ENCODE measurements around the gene AMBP.

Gene AMBP

GRCh38 chr9:114081441-114082016, 3.4 kb upstream of the AMBP start:
- H4K20me1 ChIP-seq (ENCODE audit: insufficient read depth, low read length, poor library complexity, severe bottlenecking) = no peaks in the 10 kb centered on the region
- no peaks in the 10 kb centered on the region for H3F3A ChIP-seq (ENCODE audit: low read depth)
- no peak for TF ChIP-seq EZH2phosphoT487 (IDR thresholded peaks at IDR 0.05; ENCODE audit: borderline replicate concordance)
- TF ChIP-seq, protein P1, sequence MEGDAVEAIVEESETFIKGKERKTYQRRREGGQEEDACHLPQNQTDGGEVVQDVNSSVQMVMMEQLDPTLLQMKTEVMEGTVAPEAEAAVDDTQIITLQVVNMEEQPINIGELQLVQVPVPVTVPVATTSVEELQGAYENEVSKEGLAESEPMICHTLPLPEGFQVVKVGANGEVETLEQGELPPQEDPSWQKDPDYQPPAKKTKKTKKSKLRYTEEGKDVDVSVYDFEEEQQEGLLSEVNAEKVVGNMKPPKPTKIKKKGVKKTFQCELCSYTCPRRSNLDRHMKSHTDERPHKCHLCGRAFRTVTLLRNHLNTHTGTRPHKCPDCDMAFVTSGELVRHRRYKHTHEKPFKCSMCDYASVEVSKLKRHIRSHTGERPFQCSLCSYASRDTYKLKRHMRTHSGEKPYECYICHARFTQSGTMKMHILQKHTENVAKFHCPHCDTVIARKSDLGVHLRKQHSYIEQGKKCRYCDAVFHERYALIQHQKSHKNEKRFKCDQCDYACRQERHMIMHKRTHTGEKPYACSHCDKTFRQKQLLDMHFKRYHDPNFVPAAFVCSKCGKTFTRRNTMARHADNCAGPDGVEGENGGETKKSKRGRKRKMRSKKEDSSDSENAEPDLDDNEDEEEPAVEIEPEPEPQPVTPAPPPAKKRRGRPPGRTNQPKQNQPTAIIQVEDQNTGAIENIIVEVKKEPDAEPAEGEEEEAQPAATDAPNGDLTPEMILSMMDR (conservative IDR thresholded peaks at IDR 0.05; ENCODE audit: low read length) = no peak
- H3K9ac ChIP-seq (ENCODE audit: low read depth, low read length, poor library complexity, severe bottlenecking) = no peak overlapping the region
- no peaks in the 10 kb centered on the region for H3K27me3 ChIP-seq (ENCODE audit: insufficient read depth, low read length, poor library complexity, severe bottlenecking)
- H3K4me2 ChIP-seq (ENCODE audit: low read depth, low read length, poor library complexity, severe bottlenecking) = no peak overlapping the region
- no peaks in the 10 kb centered on the region for H3K79me2 ChIP-seq (ENCODE audit: insufficient read depth, low read length)
- no peaks in the 10 kb centered on the region for H3K36me3 ChIP-seq (ENCODE audit: insufficient read depth, low read length)
- no peak overlapping the region for H2AFZ ChIP-seq (ENCODE audit: low read length)
- no peaks in the 10 kb centered on the region for H3K9me2 ChIP-seq (replicated peaks; ENCODE audit: low read depth, low read length)
- H3K4me1 ChIP-seq (ENCODE audit: insufficient read depth, low read length, poor library complexity, severe bottlenecking) = no peaks in the 10 kb centered on the region
- no peaks in the 10 kb centered on the region for H3K9me3 ChIP-seq (ENCODE audit: insufficient read depth, low read depth, low read length)
- H3K4me3 ChIP-seq (ENCODE audit: low read length, poor library complexity, severe bottlenecking) = no peak overlapping the region

DNA sequence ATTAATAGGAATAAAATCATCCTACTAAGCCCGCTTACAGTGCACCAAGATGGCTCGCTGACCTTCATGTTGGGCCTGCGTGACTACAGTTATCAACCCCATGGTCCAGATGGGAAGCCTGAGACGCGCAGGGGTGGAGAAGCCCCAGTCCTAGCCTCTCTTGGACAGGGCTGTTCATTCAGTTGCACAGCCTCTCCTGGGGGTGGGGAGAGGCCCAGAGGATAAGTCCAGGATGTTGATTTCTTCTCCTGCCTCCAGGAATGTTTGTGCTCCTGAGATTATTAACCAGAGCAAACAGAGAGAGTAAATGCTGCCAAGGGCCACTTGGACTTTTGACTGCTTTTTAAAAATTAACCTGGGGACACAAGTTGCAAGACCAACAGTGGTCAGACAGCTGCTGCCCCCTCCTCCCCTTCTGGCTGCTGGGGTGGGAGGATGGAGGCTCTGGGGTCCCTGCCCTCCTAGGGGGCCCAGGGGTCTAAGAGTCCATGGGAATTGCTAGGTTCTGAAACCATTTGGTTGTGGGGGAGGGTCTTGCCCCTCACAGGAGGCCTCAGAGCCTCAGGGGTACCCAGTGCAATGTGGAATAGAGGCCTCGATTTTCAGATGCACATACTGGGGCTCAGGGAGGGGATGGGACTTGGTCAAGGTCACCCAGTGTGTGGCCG, 2.8 kb upstream of the AMBP start:
- no peaks in the 10 kb centered on the region for H3K4me1 ChIP-seq (ENCODE audit: insufficient read depth, low read length, poor library complexity, severe bottlenecking)
- H3F3A ChIP-seq (ENCODE audit: low read depth) = no peaks in the 10 kb centered on the region
- H3K9me3 ChIP-seq (ENCODE audit: insufficient read depth, low read depth, low read length) = no peaks in the 10 kb centered on the region
- H3K9me2 ChIP-seq (replicated peaks; ENCODE audit: low read depth, low read length) = no peaks in the 10 kb centered on the region
- H3K9ac ChIP-seq (ENCODE audit: low read depth, low read length, poor library complexity, severe bottlenecking) = no peak overlapping the region
- TF ChIP-seq EZH2phosphoT487 (IDR thresholded peaks at IDR 0.05; ENCODE audit: borderline replicate concordance) = no peak
- TF ChIP-seq, protein P1 (conservative IDR thresholded peaks at IDR 0.05; ENCODE audit: low read length) = no peak
- H3K79me2 ChIP-seq (ENCODE audit: insufficient read depth, low read length) = no peaks in the 10 kb centered on the region
- no peaks in the 10 kb centered on the region for H3K36me3 ChIP-seq (ENCODE audit: insufficient read depth, low read length)
- no peaks in the 10 kb centered on the region for H4K20me1 ChIP-seq (ENCODE audit: insufficient read depth, low read length, poor library complexity, severe bottlenecking)
- H3K27me3 ChIP-seq (ENCODE audit: insufficient read depth, low read length, poor library complexity, severe bottlenecking) = no peaks in the 10 kb centered on the region
- no peak overlapping the region for H3K4me3 ChIP-seq (ENCODE audit: low read length, poor library complexity, severe bottlenecking)
- no peak overlapping the region for H3K4me2 ChIP-seq (ENCODE audit: low read depth, low read length, poor library complexity, severe bottlenecking)
- H2AFZ ChIP-seq (ENCODE audit: low read length) = no peak overlapping the region

DNA sequence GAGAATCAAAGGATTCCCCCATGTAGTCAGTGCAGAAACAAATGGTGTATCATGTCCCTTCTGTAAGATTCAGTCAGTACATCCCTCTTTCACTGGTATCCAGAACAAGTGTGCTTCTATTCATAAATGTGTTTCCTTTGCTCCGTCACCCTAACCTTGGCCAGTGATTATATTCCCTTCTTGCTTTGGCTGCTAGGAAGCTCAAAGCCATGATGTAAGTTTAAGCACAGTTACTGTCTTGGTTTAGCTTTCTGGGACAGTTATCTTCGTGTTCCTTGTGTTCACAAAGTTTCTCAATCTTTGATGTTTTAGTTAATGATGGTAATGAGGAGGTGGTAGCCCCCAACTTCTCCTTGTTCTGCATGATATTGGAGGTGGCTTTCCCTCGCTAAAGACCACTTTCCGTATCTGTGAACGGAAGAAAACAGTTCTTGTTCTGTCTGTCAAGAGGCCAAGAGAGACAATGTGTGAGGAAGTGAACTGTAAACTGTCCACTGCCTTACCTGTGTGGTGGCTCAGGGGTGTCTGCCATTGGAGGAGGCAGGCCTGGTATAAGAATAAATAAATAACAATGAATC, 2.2 kb upstream of the AMBP start:
- H3K4me2 ChIP-seq (ENCODE audit: low read depth, low read length, poor library complexity, severe bottlenecking) = no peak overlapping the region
- H3K4me3 ChIP-seq (ENCODE audit: low read length, poor library complexity, severe bottlenecking) = no peak overlapping the region
- no peak overlapping the region for H3K9ac ChIP-seq (ENCODE audit: low read depth, low read length, poor library complexity, severe bottlenecking)
- no peaks in the 10 kb centered on the region for H3F3A ChIP-seq (ENCODE audit: low read depth)
- no peaks in the 10 kb centered on the region for H3K79me2 ChIP-seq (ENCODE audit: insufficient read depth, low read length)
- no peaks in the 10 kb centered on the region for H4K20me1 ChIP-seq (ENCODE audit: insufficient read depth, low read length, poor library complexity, severe bottlenecking)
- H3K9me3 ChIP-seq (ENCODE audit: insufficient read depth, low read depth, low read length) = no peaks in the 10 kb centered on the region
- no peaks in the 10 kb centered on the region for H3K9me2 ChIP-seq (replicated peaks; ENCODE audit: low read depth, low read length)
- TF ChIP-seq EZH2phosphoT487 (IDR thresholded peaks at IDR 0.05; ENCODE audit: borderline replicate concordance) = no peak
- TF ChIP-seq, protein P1 (conservative IDR thresholded peaks at IDR 0.05; ENCODE audit: low read length) = no peak
- no peaks in the 10 kb centered on the region for H3K27me3 ChIP-seq (ENCODE audit: insufficient read depth, low read length, poor library complexity, severe bottlenecking)
- no peaks in the 10 kb centered on the region for H3K4me1 ChIP-seq (ENCODE audit: insufficient read depth, low read length, poor library complexity, severe bottlenecking)
- H2AFZ ChIP-seq (ENCODE audit: low read length) = no peak overlapping the region
- no peaks in the 10 kb centered on the region for H3K36me3 ChIP-seq (ENCODE audit: insufficient read depth, low read length)
